GM12891 (cell line): ENCODE results near the gene TNFAIP1.

Experiments
- POLR2A ChIP-seq: IDR thresholded peaks from 2 replicates; pipeline ENCODE4 v1.6.1; 2011; ENCODE audit warnings: low read depth, low read length, control low read depth
- POLR2AphosphoS5 ChIP-seq: IDR thresholded peaks from 2 replicates; pipeline ENCODE4 v1.6.1; 2011; ENCODE audit warnings: low read depth, low read length, control low read depth
- POU2F2 ChIP-seq: IDR thresholded peaks from 2 replicates; pipeline ENCODE4 v1.6.1; 2011; ENCODE audit warnings: low read depth, mild to moderate bottlenecking, control low read depth, low read length, moderate library complexity
- SPI1 ChIP-seq: IDR thresholded peaks from 2 replicates; pipeline ENCODE4 v1.6.1; 2011; ENCODE audit warnings: low read depth, low read length, control low read depth
- TAF1 ChIP-seq: IDR thresholded peaks from 2 replicates; pipeline ENCODE4 v1.6.1; 2011; ENCODE audit warnings: low read depth, low read length, control low read depth

- TF ChIP-seq POLR2A (no peak), SPI1 (no peak), POLR2AphosphoS5 (no peak), TAF1 (no peak), POU2F2 (no peak)
Observed at GRCh38 chr17:28339431-28339830, 3.9 kb downstream of the TNFAIP1 start.
